ENCODE results near the gene CABP5.
"Not testable (repeated sequence)": the region's sequence is repeated elsewhere in the genome, so short reads cannot be mapped to it uniquely, and the experiment has no call there.

Gene CABP5

DNA sequence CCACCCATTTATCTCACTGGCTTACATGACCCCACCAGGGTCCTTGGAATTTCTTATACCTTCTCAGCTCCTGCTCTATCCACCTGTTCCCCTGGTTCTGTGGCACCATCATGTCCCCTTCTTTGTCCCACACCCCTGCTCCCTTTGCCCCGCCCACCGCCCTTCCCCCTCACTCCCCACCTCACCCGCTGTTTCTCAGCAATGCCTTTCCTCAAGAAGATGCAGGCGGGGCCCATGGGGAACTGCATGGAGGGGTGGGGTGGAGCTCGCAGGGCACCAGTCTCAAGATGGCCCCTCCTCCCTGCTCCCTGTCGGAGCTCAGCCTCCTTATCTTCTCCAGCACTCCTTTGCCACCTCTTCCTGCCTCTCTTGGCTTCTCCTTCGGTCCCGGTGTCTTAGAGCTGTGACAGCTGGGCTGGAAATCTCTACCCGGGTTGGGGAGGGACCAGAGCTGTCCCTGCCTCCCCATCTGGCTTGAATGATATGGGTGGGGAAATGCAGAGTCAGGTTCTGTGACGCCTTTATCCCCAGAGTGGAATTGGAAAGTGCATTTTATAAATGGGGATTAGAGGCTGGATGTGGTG is at the start of gene CABP5:
Gene CABP5 (minus strand): TSS at position 405 of the 584 bp plus-strand sequence. CDS start 157 bp downstream, at position 248.
- DNase-seq (ENCODE audit: insufficient read length, low spot score): no peak
- FAIRE-seq: no peak
- no peak for TF ChIP-seq POLR2A (IDR thresholded peaks at IDR 0.05; ENCODE audit: low read depth, low read length)

DNA sequence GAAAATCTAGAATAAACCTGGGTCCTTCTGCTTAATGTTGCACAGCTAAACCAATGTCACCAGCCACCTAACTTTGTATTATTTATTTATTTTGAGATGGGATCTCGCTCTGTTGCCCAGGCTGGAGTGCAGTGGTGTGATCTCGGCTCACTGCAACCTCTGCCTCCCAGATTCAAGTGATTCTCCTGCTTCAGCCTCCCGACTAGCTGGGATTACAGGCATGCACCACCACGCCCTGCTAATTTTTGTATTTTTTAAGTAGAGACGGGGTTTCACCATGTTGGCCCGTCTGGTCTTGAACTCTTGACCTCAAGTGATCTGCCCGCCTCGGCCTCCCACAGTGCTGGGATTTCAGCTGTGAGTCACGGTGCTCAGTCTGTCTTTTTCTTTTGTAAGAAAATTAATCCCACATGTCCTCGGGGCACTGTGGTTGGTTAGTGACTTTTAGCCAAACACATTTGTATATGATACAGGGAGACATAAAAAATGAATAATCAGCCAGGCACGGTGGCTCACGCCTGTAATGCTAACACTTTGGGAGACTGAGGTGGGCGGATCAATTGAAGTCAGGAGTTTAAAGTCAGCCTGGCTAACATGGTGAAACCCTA is 47.3 kb upstream of the CABP5 start:
- FAIRE-seq: not testable (repeated sequence)
- DNase-seq (ENCODE audit: insufficient read length, low spot score): peak; percentile 33

DNA sequence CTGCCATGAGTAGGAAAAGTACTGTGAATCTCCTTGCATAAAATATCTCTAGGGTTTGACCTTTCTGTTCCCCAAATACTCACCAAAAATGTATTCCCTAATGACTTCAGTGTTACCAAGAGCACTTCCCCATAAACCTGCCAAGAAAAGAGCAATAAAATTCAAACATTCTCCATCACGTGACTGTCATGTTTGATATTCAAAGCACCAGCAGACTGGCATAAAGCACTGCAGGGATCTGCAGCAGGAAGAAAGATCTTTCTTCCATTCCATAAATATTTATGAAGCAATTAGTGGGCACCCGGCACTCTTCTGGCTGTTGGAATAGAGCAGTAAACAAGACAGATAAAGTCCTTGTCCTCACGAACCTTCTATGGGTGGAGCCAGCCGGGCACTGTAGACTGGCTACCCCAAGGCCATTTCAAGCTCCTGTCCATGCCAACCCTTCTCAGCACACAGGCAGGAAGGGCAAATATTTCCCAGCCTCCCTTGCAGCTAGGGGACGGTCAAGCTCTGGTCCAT is 46.5 kb upstream of the CABP5 start:
- DNase-seq (ENCODE audit: insufficient read length, low spot score): no peak
- FAIRE-seq: no peak
- no peak for TF ChIP-seq POLR2A (IDR thresholded peaks at IDR 0.05; ENCODE audit: low read depth, low read length)

DNA sequence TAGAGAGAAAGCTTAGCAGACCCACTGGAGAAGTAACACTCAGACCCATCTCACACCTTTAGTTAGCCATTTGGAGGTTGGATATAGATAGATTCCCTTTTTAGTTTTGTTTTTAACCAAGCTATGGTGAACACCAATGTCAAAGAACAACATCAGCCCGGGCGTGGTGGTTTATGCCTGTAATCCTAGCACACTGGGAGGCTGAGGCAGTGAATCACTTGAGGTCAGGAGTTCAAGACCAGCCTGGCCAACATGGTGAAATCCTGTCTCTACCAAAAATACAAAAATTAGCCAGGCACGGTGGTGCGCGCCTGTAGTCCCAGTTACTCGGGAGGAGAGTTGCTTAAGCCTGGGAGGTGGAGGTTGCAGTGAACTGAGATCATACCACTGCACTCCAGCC is 45.1 kb upstream of the CABP5 start:
- DNase-seq (ENCODE audit: insufficient read length, low spot score); FAIRE-seq: not testable (repeated sequence)

DNA sequence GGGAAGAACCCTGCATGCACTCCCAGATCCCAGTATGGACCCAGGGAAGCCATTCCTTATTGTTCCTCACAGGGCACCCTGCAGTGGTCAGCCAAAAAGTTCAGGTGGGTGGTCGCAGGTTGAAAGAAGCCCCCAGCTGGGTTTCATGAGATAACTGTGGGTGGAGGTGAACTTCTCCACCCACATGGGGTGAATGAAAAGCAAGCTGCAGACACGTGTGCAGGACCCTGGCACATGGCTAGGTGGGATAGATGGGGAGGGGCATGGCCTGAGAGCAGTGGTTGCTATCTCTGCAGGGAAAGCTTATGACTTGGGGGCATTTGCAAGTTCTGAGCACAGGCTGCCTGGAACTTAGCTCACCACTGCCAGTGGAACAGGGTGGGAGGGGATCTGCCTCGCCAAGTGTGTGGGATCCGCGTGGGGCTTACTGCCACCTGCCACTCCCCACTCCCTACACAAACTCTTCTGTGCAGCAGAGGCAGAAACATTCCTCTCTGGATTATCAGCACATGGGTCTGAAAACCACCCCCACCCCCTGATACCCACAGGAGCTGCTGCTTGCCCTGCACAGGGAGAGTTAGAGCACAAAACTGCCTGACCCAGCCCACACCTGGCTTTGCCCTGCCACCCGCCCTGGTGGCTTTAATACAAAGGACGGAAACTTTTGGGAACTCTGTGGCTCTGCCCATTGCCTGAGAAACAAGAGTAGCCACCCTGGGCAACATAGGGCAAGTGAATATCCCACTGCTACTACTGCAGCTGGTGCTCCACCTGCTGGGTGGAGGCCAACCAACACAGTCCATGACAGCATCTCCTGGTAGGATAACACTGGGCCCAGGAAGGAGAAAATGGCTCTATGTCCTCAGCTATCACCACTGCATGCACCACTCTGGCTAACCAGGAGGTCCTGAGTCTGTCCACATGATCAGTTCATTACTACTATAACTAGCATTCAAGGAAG is 42.3 kb upstream of the CABP5 start:
- no peak for FAIRE-seq
- no peak for DNase-seq (ENCODE audit: insufficient read length, low spot score)
- no peak for TF ChIP-seq POLR2A (IDR thresholded peaks at IDR 0.05; ENCODE audit: low read depth, low read length)

DNA sequence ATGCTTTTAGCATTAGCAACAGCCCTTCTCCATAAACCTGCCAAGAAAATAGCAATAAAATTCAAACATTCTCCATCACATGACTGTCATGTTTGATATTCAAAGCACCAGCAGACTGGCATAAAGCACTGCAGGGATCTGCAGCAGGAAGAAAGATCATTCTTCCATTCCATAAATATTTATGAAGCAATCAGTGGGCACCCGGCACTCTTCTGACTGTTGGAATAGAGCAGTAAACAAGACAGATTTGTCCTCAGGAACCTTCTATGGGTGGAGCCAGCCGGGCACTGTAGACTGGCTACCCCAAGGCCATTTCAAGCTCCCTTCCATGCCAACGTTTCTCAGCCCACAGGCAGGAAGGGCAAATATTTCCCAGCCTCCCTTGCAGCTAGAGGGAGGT is 41.2 kb upstream of the CABP5 start:
- FAIRE-seq (no peak), DNase-seq (ENCODE audit: insufficient read length, low spot score) (no peak)
- TF ChIP-seq POLR2A (IDR thresholded peaks at IDR 0.05; ENCODE audit: low read depth, low read length): no peak

DNA sequence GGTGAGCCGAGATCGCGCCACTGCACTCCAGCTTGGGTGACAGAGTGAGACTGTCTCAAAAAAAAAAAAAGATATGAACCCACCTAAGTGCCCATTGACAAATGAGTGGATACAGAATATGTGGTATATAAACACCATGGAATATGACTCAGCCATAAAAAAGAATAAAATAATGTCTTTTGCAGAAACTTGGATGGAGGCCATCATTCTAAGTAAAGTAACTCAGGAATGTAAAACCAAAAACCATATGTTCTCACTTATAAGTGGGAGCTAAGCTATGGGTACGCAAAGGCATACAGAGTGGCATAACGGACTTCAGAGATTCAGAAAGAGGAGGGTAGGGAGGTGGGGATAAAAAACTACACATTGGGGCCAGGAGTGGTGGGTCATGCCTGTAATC is 37.2 kb upstream of the CABP5 start:
- no peak for TF ChIP-seq POLR2A (IDR thresholded peaks at IDR 0.05; ENCODE audit: low read depth, low read length)
- FAIRE-seq: no peak
- DNase-seq (ENCODE audit: insufficient read length, low spot score): no peak

DNA sequence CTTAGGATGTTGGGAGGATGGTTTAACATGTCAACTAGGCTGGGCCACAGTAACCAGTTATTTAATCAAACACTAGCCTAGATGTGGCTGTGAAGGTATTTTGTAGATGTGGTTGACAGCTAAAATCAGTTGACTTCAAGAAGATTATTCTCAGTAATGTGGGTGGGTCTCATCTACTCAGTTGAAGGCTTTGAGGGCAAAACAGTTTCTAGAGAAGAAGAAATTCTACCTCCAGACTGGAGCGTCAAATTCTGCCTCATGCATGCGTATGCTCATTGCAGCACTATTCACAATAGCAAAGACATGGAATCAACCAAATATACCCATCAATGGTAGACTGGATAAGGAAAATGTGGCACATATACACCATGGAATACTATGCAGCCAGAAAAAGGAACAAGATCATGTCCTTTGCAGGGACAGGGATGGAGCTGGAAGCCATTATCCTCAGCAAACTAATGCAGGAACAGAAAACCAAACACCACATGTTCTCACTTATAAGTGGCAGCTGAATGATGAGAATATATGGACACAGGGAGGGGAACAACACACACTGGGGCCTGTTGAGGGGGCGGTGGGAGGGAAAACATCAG is 26.4 kb upstream of the CABP5 start:
- not testable (repeated sequence) for DNase-seq (ENCODE audit: insufficient read length, low spot score); FAIRE-seq

DNA sequence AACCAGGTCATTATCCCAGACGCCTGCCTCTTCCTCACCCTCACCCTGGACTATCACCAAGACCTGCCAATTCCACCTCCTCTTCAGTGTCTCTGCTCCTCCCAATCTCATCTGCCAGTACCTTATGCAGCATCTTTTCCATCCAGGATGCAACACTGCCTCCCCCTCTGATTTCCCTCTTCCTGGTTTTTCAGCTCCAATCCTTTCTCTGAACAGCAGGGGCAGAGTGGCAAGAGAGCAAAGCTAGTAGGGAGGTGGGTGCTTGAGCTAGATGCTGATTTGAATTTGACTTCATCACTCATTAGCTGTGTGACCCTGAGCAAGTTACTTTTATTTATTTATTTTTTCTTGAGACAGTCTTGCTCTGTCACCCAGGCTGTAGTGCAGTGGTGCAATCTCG is 25.6 kb upstream of the CABP5 start:
- no peak for FAIRE-seq
- no peak for TF ChIP-seq POLR2A (IDR thresholded peaks at IDR 0.05; ENCODE audit: low read depth, low read length)
- DNase-seq (ENCODE audit: insufficient read length, low spot score): no peak

DNA sequence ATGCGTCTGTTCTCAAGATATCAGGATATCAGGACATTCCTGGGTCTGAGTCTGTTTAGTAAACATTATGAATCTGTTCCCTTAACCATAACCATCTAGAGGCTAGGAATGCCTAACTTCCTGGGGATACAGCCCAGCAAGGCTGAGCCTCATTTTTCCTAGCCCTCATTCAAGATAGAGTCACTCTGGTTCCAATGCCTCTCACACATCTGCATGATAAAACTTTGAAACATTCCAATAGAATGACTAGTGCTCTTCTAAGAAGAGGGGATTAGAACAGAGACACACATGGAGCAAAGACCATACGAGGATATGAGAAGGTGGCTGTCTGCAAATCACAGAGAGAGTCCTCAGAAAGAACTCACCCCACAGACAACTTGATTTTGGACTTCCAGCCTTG is 20.6 kb upstream of the CABP5 start:
- FAIRE-seq (no peak), DNase-seq (ENCODE audit: insufficient read length, low spot score) (no peak)
- no peak for TF ChIP-seq POLR2A (IDR thresholded peaks at IDR 0.05; ENCODE audit: low read depth, low read length)

DNA sequence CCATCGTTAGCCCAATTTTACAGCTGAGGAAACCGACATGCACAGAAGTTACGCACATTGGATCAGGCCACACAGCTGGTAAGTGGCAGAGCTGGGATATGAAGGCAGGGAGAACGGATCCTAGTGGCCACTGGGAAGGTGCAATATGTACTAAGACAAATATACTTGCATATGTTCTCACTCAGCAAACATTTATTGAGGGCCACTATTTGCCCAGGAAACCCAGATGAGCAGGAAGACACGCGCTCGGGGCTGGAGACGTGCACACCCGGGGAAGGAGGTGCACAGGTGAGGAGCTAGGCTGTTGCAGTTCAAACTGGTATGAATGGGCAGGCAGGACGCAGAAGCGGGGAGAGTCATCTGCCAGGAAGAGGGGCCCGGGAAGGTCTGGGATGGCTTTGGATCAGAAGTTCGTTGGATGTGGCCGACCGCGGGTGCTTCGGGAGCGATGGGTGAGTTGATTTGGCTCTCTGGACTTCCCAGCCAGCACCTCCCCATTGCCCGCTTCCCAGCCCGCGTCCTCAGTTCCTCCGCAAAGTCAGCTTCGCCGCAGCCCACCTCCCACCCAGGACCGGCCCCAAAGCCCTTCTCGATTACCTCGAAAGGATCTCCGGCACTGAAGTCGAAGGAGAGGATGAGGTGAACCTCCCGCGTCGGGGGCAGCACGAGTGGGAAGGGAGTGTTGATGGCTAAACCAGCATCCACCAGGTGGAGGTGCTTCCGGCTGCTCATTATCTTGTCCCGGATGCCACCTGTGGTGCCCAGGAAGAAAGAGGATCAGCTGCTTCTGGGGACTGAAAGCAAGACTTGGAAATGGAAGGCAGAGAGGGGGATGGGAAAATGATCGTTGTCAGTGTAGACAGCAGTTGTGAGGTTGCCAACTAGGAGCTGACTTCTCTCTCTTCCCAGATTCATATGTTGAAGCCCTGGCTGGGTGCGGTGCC is 17.8 kb upstream of the CABP5 start:
- no peak for FAIRE-seq
- no peak for TF ChIP-seq POLR2A (IDR thresholded peaks at IDR 0.05; ENCODE audit: low read depth, low read length)
- DNase-seq (ENCODE audit: insufficient read length, low spot score): no peak

DNA sequence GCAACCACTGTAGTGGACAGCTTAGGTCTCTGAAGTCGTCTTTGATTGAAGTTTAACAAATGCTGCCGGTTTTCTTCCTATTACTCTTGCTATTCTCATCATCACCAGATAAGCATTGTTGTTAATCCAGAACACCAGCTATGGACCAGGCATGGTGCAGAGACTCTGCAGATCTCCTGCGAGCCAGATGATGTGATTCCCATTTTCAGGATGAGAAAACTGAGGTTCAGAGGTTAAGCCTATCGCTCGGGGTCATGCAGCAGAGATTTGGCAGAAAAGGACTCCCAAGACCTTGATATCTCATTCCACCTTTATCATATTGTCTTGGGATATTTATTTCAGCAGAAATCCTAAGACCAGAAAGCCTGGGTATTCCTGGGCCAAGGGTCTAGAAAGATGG is 16.5 kb upstream of the CABP5 start:
- no peak for TF ChIP-seq POLR2A (IDR thresholded peaks at IDR 0.05; ENCODE audit: low read depth, low read length)
- FAIRE-seq (no peak), DNase-seq (ENCODE audit: insufficient read length, low spot score) (no peak)

DNA sequence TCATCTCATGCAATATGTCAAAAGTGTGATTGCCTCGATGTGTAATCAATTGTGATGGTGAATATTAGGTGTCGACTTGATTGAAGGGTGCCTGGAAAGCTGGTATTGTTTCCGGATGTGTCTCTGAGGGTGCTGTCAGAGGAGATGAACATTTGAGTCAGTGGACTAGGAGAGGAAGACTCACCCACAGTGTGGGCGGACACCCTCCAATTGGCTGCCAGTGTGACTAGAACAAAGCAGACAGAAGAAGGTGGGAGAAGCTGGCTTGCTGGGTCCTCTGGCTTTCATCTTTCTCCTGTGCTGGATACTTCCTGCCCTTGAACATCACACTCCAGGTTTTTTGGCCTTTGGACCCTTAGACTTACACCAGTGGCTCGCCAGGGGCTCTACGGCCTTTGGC is 15.5 kb upstream of the CABP5 start:
- DNase-seq (ENCODE audit: insufficient read length, low spot score) (no peak), FAIRE-seq (no peak)
- TF ChIP-seq POLR2A (IDR thresholded peaks at IDR 0.05; ENCODE audit: low read depth, low read length): no peak
